CD4-positive, alpha-beta T cell treated with Interleukin-15 for 1 hour (primary cell): ENCODE data around the gene ASB4.

Source experiments
- DNase-seq: peaks from one replicate; pipeline ENCODE4 v3.0.0-alpha.2; 2020

The ASB4 gene

GRCh38 chr7:95556777-95557176 is 71.0 kb downstream of the ASB4 start:
- DNase-seq, result no peak

DNA sequence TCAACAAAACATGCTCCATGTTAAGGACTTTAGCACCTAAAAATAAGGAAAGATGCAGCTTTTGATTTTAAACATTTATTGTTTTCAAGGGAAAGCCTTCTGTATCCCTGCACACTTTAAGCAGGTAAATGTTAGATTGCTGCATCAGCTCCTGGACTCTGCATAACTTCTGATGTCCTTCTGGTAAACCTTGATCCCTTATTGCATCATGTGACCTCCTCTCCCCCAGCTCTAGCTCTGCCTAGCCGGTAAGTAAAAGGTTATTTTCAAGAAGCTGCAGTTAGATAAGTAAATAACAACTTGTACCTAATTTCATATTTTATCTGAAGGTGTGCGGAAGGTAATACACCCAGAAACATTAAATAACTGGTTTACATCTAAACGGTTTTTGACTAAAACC is 73.1 kb downstream of the ASB4 start:
- no peak for DNase-seq

GRCh38 chr7:95560674-95561073 is 74.9 kb downstream of the ASB4 start:
- DNase-seq, result no peak

DNA sequence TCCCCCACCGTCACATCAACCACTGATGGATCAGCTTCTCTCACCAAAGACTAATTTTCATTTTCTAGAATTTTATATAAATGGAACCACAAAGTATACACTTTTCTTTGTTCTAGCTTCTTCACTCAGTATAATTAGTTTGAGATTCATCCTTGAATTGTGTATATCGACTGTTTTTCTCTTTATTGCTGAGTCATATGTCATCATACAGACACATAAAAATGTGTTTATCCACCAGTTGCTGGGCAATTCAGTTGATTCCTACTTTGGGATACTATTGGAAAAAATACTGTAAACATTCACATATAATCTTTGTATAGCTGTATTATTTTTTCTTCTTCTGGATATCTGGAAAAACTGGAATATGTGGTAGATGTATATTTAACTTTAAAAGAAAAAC is 84.0 kb downstream of the ASB4 start:
- DNase-seq, result no peak

- DNase-seq, result no peak
Measured at GRCh38 chr7:95577137-95577536, 91.4 kb downstream of the ASB4 start.

DNA sequence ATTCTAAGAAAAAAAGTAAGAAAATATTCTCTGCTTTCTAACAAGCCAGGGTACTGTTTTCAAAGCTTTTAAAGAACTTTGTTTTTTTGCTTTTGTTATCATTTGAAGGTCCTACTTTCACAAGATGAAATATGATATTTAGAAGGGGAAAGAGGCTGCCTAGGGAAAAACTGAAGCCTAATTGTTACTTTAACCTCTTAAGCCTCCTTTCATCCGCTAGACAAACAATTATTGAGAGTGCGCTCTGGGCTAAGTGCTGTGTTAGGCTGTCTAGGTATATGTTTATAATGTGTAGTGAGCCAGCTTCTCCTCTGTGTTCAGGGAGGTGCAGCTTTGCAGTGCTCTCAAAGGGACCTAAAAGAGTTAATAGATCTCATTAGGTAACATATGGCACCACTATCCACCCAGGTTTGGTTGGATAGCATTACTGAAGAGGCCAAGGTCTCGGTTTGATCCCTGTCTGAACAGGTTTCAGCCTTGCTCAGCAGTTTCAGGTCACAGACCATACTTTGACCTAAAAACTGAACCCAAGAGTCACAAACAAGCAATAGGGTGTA is 92.6 kb downstream of the ASB4 start:
- no peak for DNase-seq

DNA sequence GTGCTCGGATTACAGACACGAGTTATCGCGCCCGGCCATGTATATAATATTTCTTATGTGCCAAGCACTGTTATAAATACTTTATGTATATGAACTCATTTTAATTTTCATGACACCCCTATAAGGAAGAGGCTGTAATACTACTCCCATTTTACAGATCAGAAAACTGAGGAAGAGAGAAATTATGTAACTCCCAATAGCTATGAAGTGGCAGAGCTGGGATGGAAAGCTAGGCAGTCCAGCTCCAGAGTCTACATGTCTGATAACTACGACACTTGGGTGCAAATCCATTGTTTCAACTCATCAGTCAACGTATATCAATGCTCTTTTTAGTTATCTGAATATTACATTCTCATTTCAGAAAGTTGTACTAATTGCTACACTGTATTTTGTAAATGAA is 93.6 kb downstream of the ASB4 start:
- DNase-seq, result no peak

DNA sequence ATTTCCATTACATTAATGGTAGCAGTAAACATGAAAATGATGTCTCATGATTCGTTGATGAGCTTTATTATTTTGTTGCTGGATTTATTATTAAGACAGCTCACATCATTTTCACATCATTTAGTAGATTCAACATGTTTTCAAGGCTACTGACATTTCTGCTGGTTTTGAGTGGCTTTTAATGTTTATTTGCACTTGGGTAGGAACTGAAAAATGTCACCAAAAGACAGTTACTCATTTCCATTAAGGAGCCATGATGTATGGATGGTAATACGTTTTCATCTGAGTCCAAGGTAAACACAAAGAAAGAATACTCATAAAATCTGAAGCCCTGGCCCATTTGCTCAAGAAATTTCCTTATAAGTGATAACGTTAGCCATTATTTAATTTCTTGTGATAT is 95.7 kb downstream of the ASB4 start:
- DNase-seq, result no peak

DNA sequence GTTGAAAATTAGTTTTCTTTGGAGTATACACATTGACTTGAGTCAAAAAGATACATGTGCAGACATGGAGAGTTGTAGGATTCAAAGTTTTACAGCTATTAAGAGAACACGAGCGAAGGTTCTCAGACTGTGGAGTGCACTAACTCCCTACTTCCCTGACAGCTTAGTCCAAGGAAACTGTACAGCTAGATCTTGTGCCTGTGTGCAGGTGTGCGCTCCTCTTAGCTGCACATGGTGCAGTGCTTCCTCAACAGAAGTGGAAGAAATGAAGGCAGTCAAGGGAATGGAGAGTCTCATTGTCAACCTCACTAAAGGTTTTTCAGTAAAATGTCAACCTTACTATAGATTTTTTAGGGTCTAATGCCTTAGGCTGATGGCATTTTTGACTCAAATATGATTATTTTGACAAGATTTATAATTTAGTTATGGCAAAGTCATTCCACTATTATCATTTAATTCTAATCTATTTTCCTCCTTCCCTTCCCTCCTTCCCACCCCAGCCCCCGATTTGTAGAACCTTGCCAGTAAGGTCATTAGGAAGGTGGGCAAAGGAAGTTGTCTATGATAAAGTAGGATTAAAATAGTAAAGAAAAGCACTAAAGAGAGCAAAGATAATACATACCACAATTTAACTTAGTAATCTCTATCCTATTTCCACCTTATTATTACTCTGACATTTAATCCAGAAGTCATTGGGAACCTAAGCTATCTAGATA is 97.0 kb downstream of the ASB4 start:
- DNase-seq, result no peak

- DNase-seq, result no peak
Measured at GRCh38 chr7:95583834-95584621, 98.3 kb downstream of the ASB4 start.

DNA sequence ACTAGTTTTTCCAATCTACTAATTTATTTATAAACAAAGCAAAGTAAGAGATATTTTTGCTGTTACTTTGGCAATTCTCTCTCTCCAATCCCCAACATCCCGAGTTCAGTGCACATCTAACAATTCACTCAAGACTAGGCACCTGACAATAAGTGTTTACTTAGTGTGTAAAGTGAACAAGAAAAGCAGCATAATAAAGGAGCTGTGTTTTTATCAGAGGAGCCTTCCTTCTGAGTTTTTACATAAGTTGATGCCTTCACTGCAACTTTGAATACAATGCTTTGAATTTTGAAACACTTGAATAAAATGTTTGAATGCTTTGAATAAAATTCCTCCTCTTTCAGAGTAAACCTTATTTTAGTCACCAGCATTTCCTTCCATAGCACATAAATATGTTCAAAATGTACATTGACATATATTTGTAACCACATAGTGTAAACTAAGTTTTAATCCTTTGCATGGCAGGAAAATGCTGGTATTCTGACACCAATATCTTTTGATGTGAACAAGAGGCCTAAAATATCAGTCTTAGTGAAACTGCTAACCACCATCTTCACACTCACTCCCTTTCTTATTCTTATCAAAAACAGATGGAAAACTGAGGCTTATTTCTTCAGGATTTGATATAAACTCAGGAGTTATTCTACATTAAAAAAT is 99.2 kb downstream of the ASB4 start:
- DNase-seq, result no peak

DNA sequence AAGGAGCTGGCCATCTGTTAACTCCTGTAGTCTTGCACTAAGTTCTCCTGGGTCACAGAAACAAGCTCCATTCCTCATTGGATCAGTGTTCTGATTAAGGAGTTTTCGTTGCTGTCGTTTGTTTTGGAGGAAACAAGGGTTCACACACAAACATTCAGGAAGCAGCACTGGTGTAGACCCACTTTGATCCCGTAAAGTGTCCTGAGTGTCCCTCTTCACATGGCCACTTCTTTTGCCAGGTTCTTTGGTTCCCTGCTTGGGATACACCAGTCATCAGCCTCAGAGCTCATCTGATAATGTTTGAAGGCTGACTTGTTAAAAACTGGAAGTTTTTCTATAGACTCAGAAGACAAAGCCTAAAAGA is 99.7 kb downstream of the ASB4 start:
- no peak for DNase-seq

GRCh38 chr7:95586951-95587301 is 101.2 kb downstream of the ASB4 start:
- no peak for DNase-seq

GRCh38 chr7:95589031-95589430 is 103.3 kb downstream of the ASB4 start:
- DNase-seq, result no peak

DNA sequence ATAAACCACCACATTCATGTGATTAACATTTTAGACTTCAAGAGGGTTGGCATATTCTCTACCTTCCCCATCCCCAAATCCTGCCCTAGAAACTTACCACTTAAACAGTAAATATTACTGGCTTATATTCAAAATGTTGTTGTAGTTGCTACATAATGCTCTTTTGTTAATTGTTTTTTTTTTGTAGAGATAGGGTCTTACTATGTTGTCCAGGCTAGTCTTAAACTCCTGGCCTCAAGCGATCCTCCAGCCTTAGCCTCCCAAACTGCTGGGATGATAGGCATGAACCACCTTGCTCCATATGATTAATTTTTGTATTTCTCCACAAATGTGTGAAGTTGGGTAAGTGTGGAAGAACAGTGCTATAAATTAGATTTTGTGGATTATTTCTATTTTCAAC is 104.0 kb downstream of the ASB4 start:
- DNase-seq, result no peak
